MCF 10A (cell line): ENCODE data around the gene CNTNAP4. TPM values are rescaled to one million over a fixed set of nuclear protein-coding genes. Genes with fewer than 3 reads are reported as not detected.

Experiments used
- BruUV-seq: library from RNA; stranded (reverse); fragments of 400-500 nt; replicated peaks from 2 replicates; lab custom pipeline; 2021; lab: Mats Ljungman, UMichigan
- CTCF ChIA-PET: fragments of 300-600 bp; sonication (Branson Sonifier 250); formaldehyde crosslinking; extraction: SDS; loops from one replicate; lab custom pipeline; 2021; ENCODE audit warnings: antibody characterized with exemption, inconsistent platforms; lab: Yijun Ruan, JAX
- POLR2A ChIA-PET: fragments of 300-600, 350-650 bp; sonication (Branson Sonifier 250); formaldehyde crosslinking; extraction: SDS; loops from one replicate; lab custom pipeline; 2020; ENCODE audit warnings: antibody characterized with exemption, inconsistent platforms; lab: Yijun Ruan, JAX
- DNase-seq: peaks from one replicate; pipeline ENCODE4 v3.0.0-alpha.2; 2018; ENCODE audit not compliant: unreplicated experiment
- H3K27ac Mint-ChIP-seq: one replicate; pipeline ENCODE4 v1.8.0; 2022; ENCODE audit warnings: mild to moderate bottlenecking, low read depth, mixed read lengths; ENCODE audit not compliant: unreplicated experiment
- H3K27me3 Mint-ChIP-seq: one replicate; pipeline ENCODE4 v1.8.0; 2022; ENCODE audit warnings: mixed read lengths; ENCODE audit not compliant: insufficient read depth, unreplicated experiment
- H3K36me3 Mint-ChIP-seq: one replicate; pipeline ENCODE4 v1.8.0; 2022; ENCODE audit warnings: mild to moderate bottlenecking, moderate library complexity, mixed read lengths; ENCODE audit not compliant: insufficient read depth, unreplicated experiment
- H3K4me1 Mint-ChIP-seq: one replicate; pipeline ENCODE4 v1.8.0; 2022; ENCODE audit warnings: mixed read lengths; ENCODE audit not compliant: insufficient read depth, unreplicated experiment
- H3K4me3 Mint-ChIP-seq: one replicate; pipeline ENCODE4 v1.8.0; 2022; ENCODE audit warnings: mild to moderate bottlenecking, moderate library complexity, mixed read lengths; ENCODE audit not compliant: unreplicated experiment
- H3K9me3 Mint-ChIP-seq: one replicate; pipeline ENCODE4 v1.8.0; 2022; ENCODE audit warnings: mixed read lengths; ENCODE audit not compliant: unreplicated experiment
- CTCF ChIP-seq: fragments of 200-600 bp; IDR thresholded peaks from one replicate; pipeline ENCODE4 v1.8.0; 2022; ENCODE audit warnings: antibody characterized with exemption, mild to moderate bottlenecking; ENCODE audit not compliant: unreplicated experiment
- intact Hi-C: fragments of 100-400 bp; cut with micrococcal nuclease; formaldehyde crosslinking; loops from 2 replicates; pipeline ENCODE4 v1.14.1; 2022
- total RNA-seq: library from RNA; stranded (reverse); gene quantifications from 2 replicates; pipeline ENCODE4 v1.2.3, GENCODE V29; 2022

Gene CNTNAP4
- total RNA-seq, 1 experiment from 2014 or later = not detected

DNA sequence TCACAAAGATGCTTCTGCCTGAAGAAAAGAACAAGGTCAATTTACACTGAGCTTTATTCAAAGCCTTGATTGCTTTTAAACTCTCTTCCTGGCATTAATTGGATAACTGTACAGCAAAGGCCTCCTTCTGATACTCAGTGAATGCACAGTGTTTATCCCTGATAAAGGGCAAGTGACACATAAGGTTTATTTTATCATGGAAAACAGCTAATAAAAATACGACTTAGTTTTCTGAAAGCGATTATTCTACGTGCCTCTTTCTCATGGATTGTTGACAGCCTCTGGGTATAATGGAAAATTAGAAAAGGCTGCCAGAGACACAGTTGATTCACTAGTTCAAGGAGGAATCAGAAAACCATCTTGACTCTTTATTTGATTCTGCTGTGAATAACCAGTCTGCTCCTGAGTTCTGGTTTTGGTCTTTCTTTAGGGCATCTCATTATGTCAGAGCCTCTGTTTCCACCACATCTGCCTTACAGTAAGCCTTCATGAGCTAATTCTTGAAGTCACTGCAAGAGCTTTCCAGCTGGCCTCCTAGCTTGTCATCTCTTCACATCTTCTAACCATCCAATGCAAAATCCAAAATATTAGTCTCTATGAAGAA, 212.9 kb downstream of the CNTNAP4 start:
- no peak for DNase-seq
- Mint-ChIP-seq H3K4me3 (no peak overlapping the region), H3K27ac (no peak overlapping the region), H3K9me3 (peaks cover 15% of the 10 kb centered on the region), H3K36me3 (no peaks in the 10 kb centered on the region), H3K27me3 (peaks cover 13% of the 10 kb centered on the region), H3K4me1 (peaks cover 5% of the 10 kb centered on the region)
- no peak for TF ChIP-seq CTCF
- ChIA-PET CTCF (interaction anchor here (0.6 to 1.0 kb wide), 2 partner anchors 61 to 164 kb away, joined by 4 to 6 read pairs; no protein-coding TSS in a partner anchor), POLR2A (no interaction called here)
- BruUV-seq = no TSS peak
- intact Hi-C loops = no loop called here

DNA sequence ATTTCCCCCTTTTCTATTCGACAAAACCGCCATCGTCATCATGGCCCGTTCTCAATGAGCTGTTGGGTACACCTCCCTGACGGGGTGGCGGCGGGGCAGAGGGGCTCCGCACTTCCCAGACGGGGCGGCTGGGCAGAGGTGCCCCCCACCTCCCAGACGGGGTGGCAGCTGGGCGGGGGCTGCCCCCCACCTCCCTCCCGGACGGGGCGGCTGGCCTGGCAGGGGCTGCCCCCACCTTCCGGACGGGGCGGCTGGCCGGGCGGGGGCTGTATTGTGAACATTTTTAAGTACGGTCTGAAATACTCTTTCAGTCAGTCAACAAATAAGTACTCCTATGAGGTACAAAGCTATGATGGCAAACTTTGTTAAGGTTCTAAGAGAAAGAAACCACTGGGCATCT, 222.8 kb downstream of the CNTNAP4 start:
- DNase-seq = no peak
- TF ChIP-seq CTCF = no peak
- peaks cover 6% of the 10 kb centered on the region for H3K36me3 Mint-ChIP-seq
- no peaks in the 10 kb centered on the region for H3K9me3 Mint-ChIP-seq
- POLR2A ChIA-PET = no interaction called here
- BruUV-seq = no TSS peak
- H3K27ac Mint-ChIP-seq = no peak overlapping the region
- CTCF ChIA-PET = no interaction called here
- H3K4me3 Mint-ChIP-seq = no peak overlapping the region
- H3K4me1 Mint-ChIP-seq = peaks cover 8% of the 10 kb centered on the region
- no peaks in the 10 kb centered on the region for H3K27me3 Mint-ChIP-seq
- intact Hi-C loops = no loop called here

DNA sequence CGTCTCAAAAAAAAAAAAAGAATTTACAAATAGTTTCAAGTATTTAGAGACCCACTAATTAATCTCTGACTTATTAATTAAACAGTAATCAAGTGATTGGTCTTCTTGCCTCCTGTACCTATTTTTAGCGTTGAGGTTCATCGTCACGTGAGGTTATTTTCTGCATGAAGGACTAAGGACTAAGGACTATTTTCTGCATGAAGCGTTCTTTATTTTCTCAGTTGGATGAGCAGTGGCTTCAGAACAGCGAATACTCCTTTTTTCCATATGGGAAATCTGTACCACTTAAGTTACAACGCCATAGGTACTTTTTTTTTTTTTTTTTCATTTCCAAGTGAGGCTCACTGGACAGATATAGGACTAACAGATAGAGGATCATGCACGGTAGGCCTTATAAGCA, 224.9 kb downstream of the CNTNAP4 start:
- POLR2A ChIA-PET = no interaction called here

GRCh38 chr16:76502555-76502954, 225.4 kb downstream of the CNTNAP4 start:
- H3K9me3 Mint-ChIP-seq = no peaks in the 10 kb centered on the region
- no peak for DNase-seq
- POLR2A ChIA-PET = no interaction called here
- H3K27ac Mint-ChIP-seq = no peak overlapping the region
- peaks cover 8% of the 10 kb centered on the region for H3K4me1 Mint-ChIP-seq
- no peak for TF ChIP-seq CTCF
- BruUV-seq = no TSS peak
- H3K27me3 Mint-ChIP-seq = no peaks in the 10 kb centered on the region
- CTCF ChIA-PET = interaction anchor here (0.7 kb wide), 2 partner anchors 9 to 1332 kb away, joined by 3 to 4 read pairs; no protein-coding TSS in a partner anchor
- peaks cover 6% of the 10 kb centered on the region for H3K36me3 Mint-ChIP-seq
- intact Hi-C loops = no loop called here
- H3K4me3 Mint-ChIP-seq = no peak overlapping the region

More for the DNA sequence above, 224.9 kb downstream of the CNTNAP4 start:
- H3K36me3 Mint-ChIP-seq = peaks cover 6% of the 10 kb centered on the region
- H3K27me3 Mint-ChIP-seq = no peaks in the 10 kb centered on the region
- peaks cover 8% of the 10 kb centered on the region for H3K4me1 Mint-ChIP-seq
- TF ChIP-seq CTCF = no peak
- no peaks in the 10 kb centered on the region for H3K9me3 Mint-ChIP-seq
- BruUV-seq = no TSS peak
- CTCF ChIA-PET = interaction anchor here (0.7 kb wide), 2 partner anchors 10 to 1332 kb away, joined by 3 to 4 read pairs; no protein-coding TSS in a partner anchor
- no peak overlapping the region for H3K27ac Mint-ChIP-seq
- intact Hi-C loops = no loop called here
- no peak overlapping the region for H3K4me3 Mint-ChIP-seq
- no peak for DNase-seq
